AML-193 (cell line): ENCODE measurements around the gene ACSL5.
"Not testable (repeated sequence)": the region's sequence is repeated elsewhere in the genome, so short reads cannot be mapped to it uniquely, and the experiment has no call there.

ENCODE experiments used
- DNase-seq, 2 experiments: peaks; one replicate each; lab custom pipeline; 2025; lab: John Stamatoyannopoulos, UW

Gene ACSL5

GRCh38 chr10:112374724-112375541 lies 1.0 kb downstream of the ACSL5 start:
- peak; percentile 40 to 61 for DNase-seq

GRCh38 chr10:112375721-112376395 lies 1.9 kb downstream of the ACSL5 start:
- DNase-seq: peak; percentile 69 to 77

- peak in 1 of 2 experiments; percentile 19 for DNase-seq
Observed at GRCh38 chr10:112376396-112376790, 2.5 kb downstream of the ACSL5 start.

GRCh38 chr10:112377116-112377515 lies 3.2 kb downstream of the ACSL5 start:
- not testable (repeated sequence) for DNase-seq

DNA sequence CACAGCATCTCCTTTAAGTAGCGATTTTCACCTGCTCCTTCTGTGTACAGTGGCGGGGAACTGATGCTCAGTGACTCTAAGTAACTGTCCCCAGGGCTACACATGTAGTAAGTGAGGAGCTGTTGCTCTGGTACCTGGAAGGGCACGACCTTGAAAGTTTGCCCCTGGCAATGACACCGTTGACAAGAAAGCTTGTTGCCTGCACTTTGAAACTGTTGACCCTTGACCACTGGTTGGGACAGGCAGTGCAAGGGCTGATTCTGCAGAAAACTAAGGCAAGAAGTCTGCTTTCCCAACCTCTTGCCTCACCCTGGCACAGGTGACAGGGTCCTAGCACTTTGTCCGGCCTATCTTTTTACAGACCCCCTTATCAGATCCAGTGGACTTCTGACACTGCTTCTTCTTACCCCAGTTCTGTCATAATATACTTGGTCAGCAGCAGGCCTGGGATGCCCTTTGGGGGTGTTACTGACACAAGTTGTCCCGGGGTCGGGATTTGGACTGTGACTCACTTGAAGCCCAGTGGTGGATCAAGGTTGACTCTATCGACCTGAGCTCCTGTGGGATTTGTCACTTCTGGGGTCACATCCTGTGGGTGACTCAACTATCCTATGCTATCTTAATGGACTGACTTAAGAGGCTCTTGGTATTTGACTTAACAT lies 5.8 kb downstream of the ACSL5 start:
- DNase-seq: no peak

- DNase-seq: no peak
Observed at GRCh38 chr10:112382515-112383235, 8.8 kb downstream of the ACSL5 start.

- no peak for DNase-seq
Observed at GRCh38 chr10:112383325-112383724, 9.4 kb downstream of the ACSL5 start.

- no peak for DNase-seq
Observed at GRCh38 chr10:112384141-112384540, 10.2 kb downstream of the ACSL5 start.

GRCh38 chr10:112385201-112385600 lies 11.3 kb downstream of the ACSL5 start:
- DNase-seq: no peak

- DNase-seq: not testable (repeated sequence)
Observed at GRCh38 chr10:112388056-112388455, 14.1 kb downstream of the ACSL5 start.

DNA sequence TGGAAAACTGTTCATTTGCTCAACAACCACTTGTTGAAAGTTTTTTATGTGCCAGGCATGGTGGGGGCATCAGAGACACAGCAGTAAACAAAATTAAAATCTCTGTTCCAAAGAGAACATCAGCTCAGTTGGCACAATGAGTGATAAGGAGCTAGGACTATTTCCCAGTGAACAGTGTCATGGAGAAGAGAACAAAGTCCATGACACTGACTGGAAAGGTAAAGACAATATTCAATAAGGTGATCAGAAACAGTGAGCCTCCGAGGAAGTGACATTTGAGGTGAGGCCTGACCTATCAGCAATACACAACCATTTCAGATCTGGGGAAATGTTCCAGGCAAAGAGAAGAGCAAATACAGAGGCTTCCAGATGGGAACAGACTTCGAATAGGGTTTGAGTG lies 14.6 kb downstream of the ACSL5 start:
- DNase-seq: no peak

DNA sequence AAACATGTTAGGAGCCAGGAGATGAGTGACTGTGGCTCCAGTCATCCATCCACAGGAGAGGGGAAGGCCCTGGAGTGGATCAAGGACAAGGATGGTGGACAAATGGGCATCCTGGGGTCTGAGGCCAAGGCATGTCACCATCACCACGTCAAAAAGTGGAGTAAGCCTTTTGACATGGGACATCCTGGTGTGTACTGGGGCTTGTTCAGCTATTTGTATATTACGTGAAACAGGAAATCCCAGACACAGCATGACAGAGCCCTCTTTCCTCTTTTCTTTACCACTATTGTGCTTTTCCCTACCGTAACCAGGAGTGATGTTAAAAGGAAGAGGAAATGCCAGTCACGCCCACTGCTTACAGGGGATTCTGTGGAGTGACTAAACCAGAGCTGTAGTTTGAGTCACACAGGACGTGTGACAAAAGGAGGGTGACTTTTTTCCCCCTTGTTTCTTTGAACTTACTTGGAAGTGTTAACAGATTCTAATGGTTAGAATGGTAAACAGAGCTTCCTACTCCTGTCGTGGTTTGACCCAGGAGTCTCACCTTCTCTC lies 15.4 kb downstream of the ACSL5 start:
- peak; percentile 92 to 94 for DNase-seq

DNA sequence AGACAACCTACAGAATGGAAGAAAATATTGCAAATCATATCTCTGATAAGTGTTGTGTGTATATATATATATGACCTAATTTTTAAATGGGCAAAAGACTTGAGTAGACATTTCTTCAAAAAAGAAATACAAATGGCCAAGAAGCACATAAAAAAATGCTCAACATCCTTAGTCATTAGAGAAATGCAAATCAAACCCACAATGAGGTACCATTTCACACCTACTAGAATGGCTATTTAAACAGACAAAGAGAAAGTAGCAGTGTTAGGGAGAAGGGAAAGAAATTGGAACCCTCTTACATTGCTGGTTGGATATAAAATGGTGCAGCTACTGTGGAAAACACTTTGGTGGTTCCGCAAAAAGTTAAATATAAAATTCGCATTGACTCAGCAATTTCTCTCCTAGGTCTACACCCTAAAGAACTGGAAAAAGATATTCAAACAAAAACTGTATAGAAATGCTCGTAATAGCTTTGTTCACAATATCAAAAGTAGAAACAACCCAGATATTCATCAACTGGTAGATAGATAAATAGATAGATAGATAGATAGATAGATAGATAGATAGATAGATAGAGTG lies 16.3 kb downstream of the ACSL5 start:
- DNase-seq: no peak

GRCh38 chr10:112393341-112393740 lies 19.4 kb downstream of the ACSL5 start:
- no peak for DNase-seq

DNA sequence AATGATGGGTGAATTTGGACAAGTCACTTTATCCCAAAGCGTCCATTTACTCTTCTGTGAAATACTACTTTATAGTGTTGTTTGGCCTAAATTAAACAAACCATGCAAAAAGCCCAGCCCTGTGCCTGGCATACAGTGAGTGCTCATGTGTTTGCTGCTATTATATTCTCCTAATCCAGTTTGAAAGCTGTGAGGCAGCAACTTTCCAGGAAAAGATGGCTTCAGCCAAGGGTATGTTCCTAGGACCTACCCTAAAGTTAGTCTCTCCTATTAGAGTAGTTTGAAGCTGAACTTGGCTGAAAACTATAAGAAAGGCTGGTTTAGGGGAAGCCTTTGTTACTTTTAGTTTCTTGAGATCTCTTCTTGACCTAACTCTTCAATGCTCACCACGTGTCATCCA lies 19.9 kb downstream of the ACSL5 start:
- DNase-seq: no peak

DNA sequence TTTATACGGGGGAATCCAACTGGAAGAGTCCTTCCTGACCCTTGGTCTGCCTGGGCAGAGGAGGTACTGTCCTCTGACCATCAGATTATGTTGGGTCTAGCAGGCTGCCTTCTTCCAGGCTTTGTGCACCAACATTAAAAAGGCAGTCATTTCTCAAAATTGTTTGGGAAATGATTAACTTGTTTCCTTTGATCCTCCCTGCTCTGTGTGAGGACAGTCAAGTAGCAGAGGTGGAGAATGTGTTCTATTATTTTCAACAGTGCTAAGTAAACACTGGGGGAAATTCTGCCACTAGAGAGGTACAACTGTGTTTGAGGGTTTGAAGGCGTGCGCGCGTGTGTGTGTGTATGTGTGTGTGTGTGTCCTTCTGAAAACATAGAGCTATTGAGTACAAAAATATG lies 20.6 kb downstream of the ACSL5 start:
- DNase-seq: no peak

DNA sequence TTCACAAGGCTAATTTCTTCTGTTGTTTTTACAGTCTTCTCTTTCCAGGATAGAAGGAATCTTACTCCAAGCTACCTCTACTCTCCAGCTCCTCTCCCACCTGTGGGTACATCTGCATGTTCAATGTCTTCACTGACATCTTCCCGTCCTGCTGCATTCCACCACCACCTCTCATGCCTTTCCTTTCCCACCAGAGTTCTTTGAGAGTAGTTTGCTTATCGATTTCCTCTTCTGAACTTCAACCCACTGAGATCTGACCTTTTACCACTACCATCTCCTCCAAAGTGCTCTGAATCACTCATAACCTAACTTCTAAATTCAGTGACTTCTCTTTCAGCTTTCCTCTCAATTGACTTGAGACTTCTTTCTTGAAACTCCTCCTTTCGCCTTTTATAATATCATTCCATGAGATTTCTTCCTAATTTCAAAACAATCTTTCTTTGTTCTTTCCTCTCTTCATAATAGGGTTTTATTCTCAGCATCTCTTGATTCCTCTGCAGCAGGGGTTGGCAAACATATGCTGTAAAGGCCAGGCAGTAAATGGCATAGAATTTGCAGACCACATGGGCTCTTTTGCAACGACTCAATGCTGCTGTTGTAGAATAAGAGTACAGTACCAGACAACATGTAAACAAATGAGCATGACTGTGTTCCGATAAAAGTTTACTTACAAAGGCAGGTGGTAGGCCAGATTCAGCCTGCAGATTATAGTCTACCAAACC lies 22.1 kb downstream of the ACSL5 start:
- DNase-seq: no peak

- no peak for DNase-seq
Observed at GRCh38 chr10:112397592-112397991, 23.7 kb downstream of the ACSL5 start.

DNA sequence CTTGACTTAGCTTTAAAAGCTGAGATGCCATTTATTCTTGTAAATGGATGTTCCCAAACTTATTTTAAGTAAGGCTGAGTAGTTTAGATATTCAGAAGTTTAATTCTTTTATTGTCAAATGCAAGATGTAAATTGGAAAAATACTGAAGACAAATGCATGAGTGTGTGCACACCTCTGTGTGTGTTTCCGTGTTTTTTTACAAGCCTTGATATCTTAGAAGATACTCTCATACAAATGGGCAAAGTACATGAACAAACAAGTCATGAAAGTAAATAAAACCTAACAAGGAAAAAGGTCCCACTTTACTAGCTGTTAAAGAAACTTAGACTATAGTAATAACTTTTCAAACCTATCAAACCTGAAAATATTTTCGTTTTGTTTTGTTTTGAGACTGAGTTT lies 29.0 kb downstream of the ACSL5 start:
- no peak for DNase-seq

DNA sequence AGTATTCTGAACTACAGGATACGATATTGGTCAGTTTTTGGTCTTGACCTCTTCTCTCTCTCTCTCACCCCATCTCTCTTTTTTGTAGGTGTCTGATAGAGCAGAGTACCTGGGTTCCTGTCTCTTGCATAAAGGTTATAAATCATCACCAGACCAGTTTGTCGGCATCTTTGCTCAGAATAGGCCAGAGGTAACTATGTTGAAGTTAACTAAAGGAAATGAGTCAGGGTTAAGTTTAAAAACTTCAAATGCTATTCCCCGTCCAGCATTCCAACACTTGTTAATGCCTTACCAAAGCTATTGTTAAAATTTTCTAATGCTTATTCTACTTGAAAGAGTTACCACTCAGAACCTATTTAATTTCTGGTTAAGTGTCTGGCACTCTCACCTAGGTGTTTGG lies 30.7 kb downstream of the ACSL5 start:
- DNase-seq: no peak

GRCh38 chr10:112406806-112407205 lies 32.9 kb downstream of the ACSL5 start:
- DNase-seq: not testable (repeated sequence)
